PC-9 (cell line): Measurements from ENCODE around the gene VAV2. TPM values are rescaled to one million over a fixed set of nuclear protein-coding genes. Genes with fewer than 3 reads are reported as not detected.

Experiments
- BruUV-seq: library from RNA; stranded (reverse); fragments of 400-500 nt; replicated peaks from 2 replicates; lab custom pipeline; 2021; lab: Mats Ljungman, UMichigan
- CTCF ChIA-PET: fragments of 300-600 bp; sonication (Branson Sonifier 250); formaldehyde crosslinking; loops from one replicate; lab custom pipeline; 2022; ENCODE audit warnings: antibody characterized with exemption; lab: Charles Lee
- POLR2A ChIA-PET: fragments of 300-600 bp; sonication (Branson Sonifier 250); formaldehyde crosslinking; loops from one replicate; lab custom pipeline; 2022; ENCODE audit warnings: antibody characterized with exemption; ENCODE audit not compliant: unreplicated experiment; lab: Charles Lee
- DNase-seq, 2 experiments: peaks; one replicate each; pipeline versions ENCODE4 v3.0.0 to v3.0.0-alpha.2; 2015 to 2022; ENCODE audit warnings: mixed read lengths in 1 of 2
- H2AFZ ChIP-seq: fragments of 200-600 bp; sonication (generic); 2 replicates; pipeline ENCODE4 v1.8.1; 2017; ENCODE audit warnings: antibody characterized with exemption
- H3F3A ChIP-seq: fragments of 200-600 bp; sonication (generic); 2 replicates; pipeline ENCODE4 v1.8.1; 2017; ENCODE audit warnings: antibody characterized with exemption, mild to moderate bottlenecking, low read depth; ENCODE audit not compliant: insufficient read depth
- H3K27ac ChIP-seq: fragments of 200-600 bp; sonication (generic); 2 replicates; pipeline ENCODE4 v1.6.1; 2016; ENCODE audit warnings: mixed run types
- H3K27me3 ChIP-seq: fragments of 200-600 bp; sonication (generic); 2 replicates; pipeline ENCODE4 v1.6.1; 2016; ENCODE audit warnings: low read depth, mixed run types; ENCODE audit not compliant: insufficient read depth
- H3K36me3 ChIP-seq: fragments of 200-600 bp; sonication (generic); 2 replicates; pipeline ENCODE4 v1.6.1; 2016; ENCODE audit warnings: low read depth, mixed run types
- H3K4me1 ChIP-seq: fragments of 200-600 bp; sonication (generic); replicated peaks from 2 replicates; pipeline ENCODE4 v1.6.1; 2016; ENCODE audit warnings: mixed run types; ENCODE audit not compliant: insufficient read depth
- H3K4me2 ChIP-seq: fragments of 200-600 bp; sonication (generic); 2 replicates; pipeline ENCODE4 v1.6.1; 2017; ENCODE audit warnings: mixed run types
- H3K4me3 ChIP-seq: fragments of 200-600 bp; sonication (generic); 2 replicates; pipeline ENCODE4 v1.6.1; 2016; ENCODE audit warnings: mixed run types
- H3K79me2 ChIP-seq: fragments of 200-600 bp; sonication (generic); 2 replicates; pipeline ENCODE4 v1.6.1; 2017; ENCODE audit warnings: low read depth, mixed run types
- H3K9me2 ChIP-seq: fragments of 200-600 bp; sonication (generic); 2 replicates; pipeline ENCODE4 v1.8.1; 2017; ENCODE audit warnings: mild to moderate bottlenecking; ENCODE audit not compliant: insufficient read depth
- H3K9me3 ChIP-seq: fragments of 200-600 bp; sonication (generic); 2 replicates; pipeline ENCODE4 v1.8.1; 2016; ENCODE audit warnings: low read depth; ENCODE audit not compliant: insufficient read depth
- H4K20me1 ChIP-seq: fragments of 200-600 bp; sonication (generic); 2 replicates; pipeline ENCODE4 v1.8.1; 2017; ENCODE audit not compliant: insufficient read depth
- EZH2 ChIP-seq: fragments of 200-600 bp; sonication (generic); IDR thresholded peaks from 2 replicates; pipeline ENCODE4 v1.8.0; 2017; ENCODE audit warnings: antibody characterized with exemption, low read depth
- intact Hi-C: fragments of 100-400 bp; cut with micrococcal nuclease; formaldehyde crosslinking; loops from one replicate; pipeline ENCODE4 v1.10.0; 2022; ENCODE audit not compliant: unreplicated experiment
- total RNA-seq: library from RNA; stranded (reverse); gene quantifications from 2 replicates; pipeline ENCODE4 v1.2.3, GENCODE V29; 2021
- TF ChIP-seq, protein P1 (sequence below): fragments of 200-600 bp; sonication (generic); conservative IDR thresholded peaks from 2 replicates; pipeline ENCODE4 v1.6.1; 2017; ENCODE audit warnings: mixed run types, antibody characterized with exemption, mild to moderate bottlenecking, moderate library complexity

VAV2 gene
- total RNA-seq, 1 experiment from 2014 or later = 36.5 TPM

- BruUV-seq = no TSS peak
- POLR2A ChIA-PET = no interaction called here
- no peaks in the 10 kb centered on the region for H3K9me3 ChIP-seq
- no peaks in the 10 kb centered on the region for H3K36me3 ChIP-seq
- no peak overlapping the region for H3K4me2 ChIP-seq
- no peak overlapping the region for H2AFZ ChIP-seq
- H3K9me2 ChIP-seq = no peaks in the 10 kb centered on the region
- no peak overlapping the region for H3K4me3 ChIP-seq
- H3F3A ChIP-seq = no peaks in the 10 kb centered on the region
- no peaks in the 10 kb centered on the region for H3K27me3 ChIP-seq
- DNase-seq = no peak
- no peaks in the 10 kb centered on the region for H3K79me2 ChIP-seq
- TF ChIP-seq EZH2 = no peak
- TF ChIP-seq, protein P1, sequence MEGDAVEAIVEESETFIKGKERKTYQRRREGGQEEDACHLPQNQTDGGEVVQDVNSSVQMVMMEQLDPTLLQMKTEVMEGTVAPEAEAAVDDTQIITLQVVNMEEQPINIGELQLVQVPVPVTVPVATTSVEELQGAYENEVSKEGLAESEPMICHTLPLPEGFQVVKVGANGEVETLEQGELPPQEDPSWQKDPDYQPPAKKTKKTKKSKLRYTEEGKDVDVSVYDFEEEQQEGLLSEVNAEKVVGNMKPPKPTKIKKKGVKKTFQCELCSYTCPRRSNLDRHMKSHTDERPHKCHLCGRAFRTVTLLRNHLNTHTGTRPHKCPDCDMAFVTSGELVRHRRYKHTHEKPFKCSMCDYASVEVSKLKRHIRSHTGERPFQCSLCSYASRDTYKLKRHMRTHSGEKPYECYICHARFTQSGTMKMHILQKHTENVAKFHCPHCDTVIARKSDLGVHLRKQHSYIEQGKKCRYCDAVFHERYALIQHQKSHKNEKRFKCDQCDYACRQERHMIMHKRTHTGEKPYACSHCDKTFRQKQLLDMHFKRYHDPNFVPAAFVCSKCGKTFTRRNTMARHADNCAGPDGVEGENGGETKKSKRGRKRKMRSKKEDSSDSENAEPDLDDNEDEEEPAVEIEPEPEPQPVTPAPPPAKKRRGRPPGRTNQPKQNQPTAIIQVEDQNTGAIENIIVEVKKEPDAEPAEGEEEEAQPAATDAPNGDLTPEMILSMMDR = no peak
- H3K27ac ChIP-seq = no peak overlapping the region
- no peaks in the 10 kb centered on the region for H3K4me1 ChIP-seq
- intact Hi-C loops = no loop called here
- CTCF ChIA-PET = no interaction called here
- H4K20me1 ChIP-seq = no peaks in the 10 kb centered on the region
These were observed 176.3 kb downstream of the VAV2 start for GRCh38 chr9:133815781-133816180.

- ChIA-PET CTCF (no interaction called here), POLR2A (no interaction called here)
- no TSS peak for BruUV-seq
- H3K36me3 ChIP-seq = no peaks in the 10 kb centered on the region
- no peak overlapping the region for H3K4me3 ChIP-seq
- no peak overlapping the region for H3K4me2 ChIP-seq
- no peaks in the 10 kb centered on the region for H3K9me2 ChIP-seq
- no peaks in the 10 kb centered on the region for H3K79me2 ChIP-seq
- H4K20me1 ChIP-seq = no peaks in the 10 kb centered on the region
- no peaks in the 10 kb centered on the region for H3K4me1 ChIP-seq
- no peak overlapping the region for H2AFZ ChIP-seq
- no peak for TF ChIP-seq EZH2
- TF ChIP-seq, protein P1 = no peak
- H3F3A ChIP-seq = no peaks in the 10 kb centered on the region
- no peaks in the 10 kb centered on the region for H3K27me3 ChIP-seq
- intact Hi-C loops = no loop called here
- H3K9me3 ChIP-seq = no peaks in the 10 kb centered on the region
- DNase-seq = no peak
- no peak overlapping the region for H3K27ac ChIP-seq
These were observed 177.4 kb downstream of the VAV2 start for GRCh38 chr9:133814586-133815208.

DNA sequence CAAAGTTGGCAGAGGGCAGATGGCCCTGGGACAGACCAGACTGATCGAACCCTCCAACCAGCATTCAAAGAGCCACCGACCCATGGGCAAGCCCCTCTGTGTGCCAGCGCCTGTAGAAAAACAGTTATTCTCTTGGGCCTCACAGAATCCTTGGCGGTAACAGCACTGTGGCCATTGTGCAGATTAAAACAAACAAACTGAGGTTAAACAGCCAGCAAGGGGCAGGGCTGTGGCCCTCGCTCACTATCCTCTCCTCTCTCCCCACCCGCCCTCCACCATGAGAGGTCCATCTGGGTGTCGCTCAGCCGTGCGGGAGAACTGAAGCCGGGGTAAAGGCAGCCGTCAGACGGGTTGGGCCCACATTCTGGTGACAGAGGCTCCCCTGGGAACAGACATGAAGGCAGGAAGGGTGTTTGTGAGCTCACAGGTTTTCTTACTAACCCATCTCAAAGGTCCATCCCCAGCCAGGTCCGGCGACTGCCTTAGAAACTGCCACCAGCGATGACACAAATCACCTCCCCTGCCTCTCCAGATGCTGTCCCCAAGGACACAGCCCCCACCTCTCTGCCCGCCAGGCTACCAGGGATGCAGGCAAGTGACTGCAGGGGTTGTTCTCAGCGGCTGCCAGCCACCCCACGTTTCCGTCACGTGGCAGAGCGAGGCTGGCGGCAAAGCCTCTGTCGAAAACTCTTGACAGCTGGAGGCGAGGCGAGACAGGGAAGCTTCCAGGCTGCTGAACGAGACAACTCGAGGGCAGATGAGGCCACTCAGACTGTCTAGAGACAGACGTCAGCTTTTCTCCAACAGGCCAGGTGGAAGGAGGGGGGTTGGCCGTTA lies 178.2 kb downstream of the VAV2 start:
- POLR2A ChIA-PET = interaction anchor here (0.6 kb wide), 1 partner anchor 9 kb away, joined by 3 read pairs; no protein-coding TSS in a partner anchor
- CTCF ChIA-PET = no interaction called here

More for the DNA sequence above, 178.2 kb downstream of the VAV2 start:
- Histone ChIP-seq H3K4me2 (no peak overlapping the region), H3K4me3 (no peak overlapping the region), H3K9me3 (no peaks in the 10 kb centered on the region), H3F3A (no peaks in the 10 kb centered on the region), H3K36me3 (no peaks in the 10 kb centered on the region), H3K4me1 (no peaks in the 10 kb centered on the region), H2AFZ (no peak overlapping the region), H3K79me2 (no peaks in the 10 kb centered on the region), H3K27ac (no peak overlapping the region), H4K20me1 (no peaks in the 10 kb centered on the region), H3K27me3 (no peaks in the 10 kb centered on the region), H3K9me2 (no peaks in the 10 kb centered on the region)
- no TSS peak for BruUV-seq
- no peak for TF ChIP-seq EZH2
- TF ChIP-seq, protein P1 = no peak
- no peak for DNase-seq
- intact Hi-C loops = no loop called here
